GM21360 (cell line): ENCODE measurements around the gene FLYWCH1.

Experiments used
- ATAC-seq: cut with Tn5 transposase; IDR thresholded peaks from one replicate; pipeline ENCODE4 v1.9.1; 2021; ENCODE audit warnings: mild to moderate bottlenecking, moderate library complexity; ENCODE audit not compliant: unreplicated experiment

The FLYWCH1 gene

DNA sequence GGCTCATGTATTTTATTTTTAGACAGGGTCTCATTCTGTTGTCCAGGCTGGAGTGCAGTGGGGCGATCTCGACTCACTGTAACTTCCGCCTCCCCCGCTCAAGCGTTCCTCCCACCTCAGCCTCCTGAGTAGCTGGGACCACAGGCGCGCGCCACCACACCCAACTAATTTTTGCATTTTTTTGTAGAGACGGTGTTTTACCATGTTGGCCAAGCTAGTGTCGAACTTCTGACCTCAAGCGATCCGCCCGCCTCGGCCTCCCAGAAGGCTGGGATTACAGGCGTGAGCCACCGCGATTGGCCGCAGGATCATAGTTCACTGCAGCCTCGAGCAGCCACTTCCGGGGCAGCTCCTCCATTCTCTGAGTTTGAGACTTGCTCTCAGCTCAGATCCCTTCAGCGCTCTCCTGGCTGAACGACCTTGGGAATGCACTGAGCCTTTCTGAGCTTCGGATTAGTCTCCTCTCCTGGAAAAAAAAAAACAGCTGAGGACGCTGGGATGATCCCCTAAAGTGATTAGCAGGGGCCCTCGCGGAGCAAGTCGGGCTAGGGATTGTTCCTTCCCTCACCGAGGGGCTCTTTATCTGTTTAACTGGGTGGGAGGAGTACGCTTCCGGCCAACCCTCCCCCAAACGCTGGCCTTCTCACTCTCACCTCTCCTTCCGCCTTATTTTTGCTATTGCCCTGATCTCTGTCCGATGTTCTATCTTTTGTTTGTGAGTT is 69.6 kb downstream of the FLYWCH1 start:
- ATAC-seq: no peak

DNA sequence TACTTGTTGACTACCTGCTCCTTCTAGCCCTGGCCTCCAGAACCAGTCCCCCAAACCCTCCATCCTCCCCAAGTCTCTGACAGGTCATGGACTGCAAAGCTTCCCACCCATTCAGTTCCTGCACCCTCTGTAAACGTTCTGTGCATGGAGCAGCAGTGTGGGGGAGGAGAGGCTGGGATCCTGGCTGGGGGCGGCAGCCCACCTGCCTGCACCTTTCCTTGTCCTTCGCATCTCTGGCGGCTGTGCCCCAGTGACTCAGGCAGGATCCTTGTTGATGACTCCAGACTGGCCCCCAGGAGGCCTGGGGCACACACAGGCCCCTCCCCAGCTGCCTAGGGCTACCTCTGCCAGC is 70.1 kb downstream of the FLYWCH1 start:
- ATAC-seq: no peak

DNA sequence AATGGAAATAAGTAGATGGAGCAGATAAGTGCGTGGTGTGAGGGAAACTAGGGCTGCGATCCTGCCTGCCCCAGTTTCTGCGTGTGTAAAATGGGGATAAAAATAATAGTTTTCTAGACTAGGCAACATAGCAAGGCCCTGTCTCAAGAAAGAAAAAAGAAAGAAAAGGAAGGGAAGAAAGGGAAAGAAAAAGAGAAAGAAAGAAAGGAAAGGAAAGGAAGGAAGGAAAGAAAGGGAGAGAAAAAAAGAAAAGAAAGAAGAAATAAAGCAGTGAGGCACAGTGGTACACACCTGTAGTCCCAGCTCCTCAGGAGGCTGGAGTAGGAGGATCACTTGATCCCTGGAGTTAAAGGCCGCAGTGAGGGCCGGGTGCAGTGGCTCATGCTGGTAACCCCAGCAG is 70.7 kb downstream of the FLYWCH1 start:
- ATAC-seq: no peak

DNA sequence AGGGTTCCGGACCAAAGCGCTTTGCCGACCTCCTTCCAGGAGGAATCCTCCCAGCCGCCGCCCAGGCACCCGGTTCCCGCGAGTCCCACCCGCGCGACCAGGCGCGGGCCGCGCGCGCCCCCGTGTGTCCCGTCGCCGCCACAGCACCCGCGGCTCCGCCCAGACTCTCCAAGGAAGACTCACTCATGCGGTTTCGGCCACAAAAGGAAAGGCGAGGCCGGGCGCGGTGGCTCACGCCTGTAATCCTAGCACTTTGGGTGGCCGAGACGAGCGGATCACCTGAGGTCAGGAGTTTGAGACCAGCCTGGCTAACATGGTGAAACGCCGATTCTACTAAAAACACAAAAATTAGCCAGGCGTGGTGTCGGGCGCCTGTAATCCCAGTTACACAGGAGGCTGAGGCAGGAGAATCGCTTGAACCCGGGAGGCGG is 72.0 kb downstream of the FLYWCH1 start:
- ATAC-seq: no peak

DNA sequence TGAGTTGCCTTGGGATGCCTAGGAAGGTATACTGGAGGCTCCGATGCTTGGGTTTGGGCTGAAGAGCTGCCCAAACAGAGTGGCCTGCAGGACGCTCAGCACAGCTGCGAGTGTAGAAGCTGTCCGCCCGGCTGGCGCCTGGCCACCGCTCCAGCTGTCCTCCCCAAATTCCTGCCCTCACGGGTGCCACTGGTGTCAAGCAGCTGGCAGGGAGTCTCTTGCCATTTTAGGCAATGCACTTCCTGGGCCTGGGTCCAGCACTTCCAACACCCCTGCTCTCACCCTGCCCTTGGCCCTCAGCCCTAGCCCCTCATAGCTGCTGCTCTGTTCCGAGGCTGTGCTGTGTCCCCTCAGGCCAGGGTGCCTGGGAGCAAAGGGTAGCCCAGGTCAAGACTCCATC is 73.7 kb downstream of the FLYWCH1 start:
- no peak for ATAC-seq

DNA sequence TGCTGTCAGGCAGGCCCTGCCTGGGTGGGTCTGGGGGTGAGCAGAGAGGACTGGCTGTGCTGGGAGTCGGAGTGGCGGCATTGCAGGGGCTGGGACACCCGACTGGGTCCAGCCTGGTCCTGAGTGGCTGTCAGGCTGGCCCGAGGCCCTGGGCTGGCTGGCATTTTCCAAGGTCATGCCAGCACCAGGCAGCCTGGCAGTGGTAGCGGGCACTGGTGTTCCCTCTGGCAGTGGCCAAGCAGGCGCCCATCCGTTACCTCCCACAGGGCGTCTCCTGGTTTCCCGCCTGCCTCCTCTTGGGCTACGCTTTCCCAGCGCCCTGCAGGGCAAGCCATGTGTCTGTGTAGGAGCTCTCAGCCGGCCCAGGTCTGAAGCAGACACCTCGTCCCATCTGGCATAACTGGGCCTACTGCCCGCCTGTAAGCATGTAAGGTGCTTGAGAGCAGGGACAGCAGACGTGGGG is 74.2 kb downstream of the FLYWCH1 start:
- no peak for ATAC-seq

DNA sequence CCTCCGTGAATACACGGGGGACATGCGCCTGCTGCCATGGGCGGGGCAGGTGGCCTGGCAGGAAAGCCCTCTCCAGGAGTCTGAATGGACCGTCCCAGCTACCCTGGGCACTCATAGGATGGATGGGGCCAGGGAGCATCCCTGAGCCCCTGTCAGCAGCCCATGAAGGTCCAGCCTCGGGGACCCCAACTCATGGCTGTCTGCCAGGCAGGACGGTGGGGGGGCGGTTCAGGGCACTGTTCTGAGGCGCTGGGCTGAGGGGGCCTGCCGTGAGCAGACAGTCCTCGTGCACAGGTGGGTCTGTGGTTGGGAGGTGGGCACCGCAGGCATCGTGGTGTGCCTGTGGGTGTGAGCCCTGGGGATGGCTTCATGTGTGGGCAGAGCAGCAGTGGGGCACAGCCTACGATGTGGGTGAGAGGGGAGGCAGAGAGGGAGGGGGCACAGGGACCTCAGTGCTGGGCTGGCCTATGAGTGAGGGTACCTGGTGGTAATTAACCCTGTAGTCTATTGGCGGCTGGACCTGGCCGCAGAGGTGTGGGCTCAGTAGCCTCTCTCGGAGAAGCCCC is 75.0 kb downstream of the FLYWCH1 start:
- no peak for ATAC-seq

DNA sequence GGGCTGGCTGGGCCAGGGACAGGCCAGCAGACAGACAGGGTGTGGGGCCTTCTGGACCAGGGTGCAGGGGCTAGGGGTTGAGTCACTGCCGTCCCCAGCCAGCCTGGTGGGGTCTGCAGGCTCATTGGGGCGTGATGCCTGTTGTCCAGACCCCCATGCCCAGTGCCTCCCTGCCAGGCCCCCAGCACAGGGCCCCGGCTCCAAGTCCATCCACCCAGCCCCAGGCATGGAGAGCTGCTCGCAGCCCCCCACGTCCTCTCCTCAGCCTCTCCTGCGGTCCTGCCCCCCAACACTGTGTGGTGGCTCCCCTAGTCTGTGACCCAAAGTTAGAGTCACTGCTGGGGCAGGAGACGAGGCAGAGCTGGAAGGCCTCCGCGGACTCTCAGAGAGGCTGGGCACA is 75.6 kb downstream of the FLYWCH1 start:
- ATAC-seq: no peak

DNA sequence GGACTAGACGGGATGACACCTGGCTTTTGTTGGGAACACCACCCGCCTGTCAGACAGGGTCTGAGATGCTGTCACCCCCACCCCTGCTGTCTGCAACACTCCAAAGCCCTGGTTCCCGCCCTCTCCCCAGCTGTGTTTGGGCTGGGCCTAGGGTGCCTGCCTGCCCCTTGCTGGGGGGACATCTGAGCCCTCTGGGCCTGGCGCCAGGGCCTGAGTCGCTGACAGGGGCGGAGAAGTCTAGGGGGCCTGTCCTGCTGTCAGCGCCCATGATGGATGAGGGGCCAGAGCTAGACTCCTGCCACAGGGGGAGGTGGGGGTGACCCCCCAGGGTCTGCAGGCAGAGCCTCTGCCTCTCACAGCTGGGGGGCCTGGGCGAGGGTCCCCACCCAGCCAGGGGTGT is 76.1 kb downstream of the FLYWCH1 start:
- no peak for ATAC-seq

DNA sequence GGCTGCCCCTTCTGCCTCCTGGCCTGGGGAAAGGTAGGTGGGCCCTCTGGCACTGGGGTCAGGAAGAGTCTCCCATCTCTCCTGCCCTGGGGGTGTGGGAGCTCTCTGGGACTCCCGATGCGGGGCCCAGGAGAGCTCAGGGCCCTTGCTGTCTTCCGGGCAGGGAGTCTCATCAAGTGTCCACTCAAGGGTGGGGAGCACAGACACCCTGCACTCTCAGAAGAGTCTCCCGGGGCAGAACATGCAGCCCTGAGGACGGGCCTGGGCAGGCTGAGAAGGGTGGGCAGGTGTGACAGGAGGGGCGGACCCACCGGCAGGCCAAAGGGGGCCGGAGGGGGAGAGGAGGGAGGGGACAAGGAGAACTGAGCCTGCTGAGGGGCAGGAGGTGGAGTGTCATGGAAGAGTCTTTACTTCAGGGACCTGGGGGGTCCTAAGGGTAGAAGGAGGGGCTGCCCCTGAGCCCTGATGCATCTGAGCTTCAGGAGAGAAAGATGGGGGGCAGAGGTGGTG is 76.9 kb downstream of the FLYWCH1 start:
- no peak for ATAC-seq

DNA sequence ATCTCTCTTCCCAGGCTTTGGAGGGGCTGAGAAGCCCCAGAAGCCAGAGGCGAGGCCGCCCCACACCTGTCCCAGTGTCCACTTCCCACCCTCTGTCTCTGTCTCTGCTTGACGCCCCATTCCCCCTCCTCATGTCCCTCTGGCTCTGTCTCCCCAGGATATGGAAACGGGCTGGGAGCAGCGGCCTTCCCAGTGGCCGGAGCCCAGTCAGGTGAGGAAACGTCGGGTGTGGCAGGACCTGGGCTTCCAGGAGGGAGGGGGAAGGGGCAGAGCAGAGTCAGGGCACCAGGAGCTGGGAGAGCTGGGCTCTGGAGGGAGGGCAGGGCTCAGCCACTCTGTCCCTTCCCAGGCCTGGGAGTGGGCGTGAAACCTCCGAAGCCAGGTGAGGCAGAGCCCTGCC is 79.2 kb downstream of the FLYWCH1 start:
- ATAC-seq: no peak

DNA sequence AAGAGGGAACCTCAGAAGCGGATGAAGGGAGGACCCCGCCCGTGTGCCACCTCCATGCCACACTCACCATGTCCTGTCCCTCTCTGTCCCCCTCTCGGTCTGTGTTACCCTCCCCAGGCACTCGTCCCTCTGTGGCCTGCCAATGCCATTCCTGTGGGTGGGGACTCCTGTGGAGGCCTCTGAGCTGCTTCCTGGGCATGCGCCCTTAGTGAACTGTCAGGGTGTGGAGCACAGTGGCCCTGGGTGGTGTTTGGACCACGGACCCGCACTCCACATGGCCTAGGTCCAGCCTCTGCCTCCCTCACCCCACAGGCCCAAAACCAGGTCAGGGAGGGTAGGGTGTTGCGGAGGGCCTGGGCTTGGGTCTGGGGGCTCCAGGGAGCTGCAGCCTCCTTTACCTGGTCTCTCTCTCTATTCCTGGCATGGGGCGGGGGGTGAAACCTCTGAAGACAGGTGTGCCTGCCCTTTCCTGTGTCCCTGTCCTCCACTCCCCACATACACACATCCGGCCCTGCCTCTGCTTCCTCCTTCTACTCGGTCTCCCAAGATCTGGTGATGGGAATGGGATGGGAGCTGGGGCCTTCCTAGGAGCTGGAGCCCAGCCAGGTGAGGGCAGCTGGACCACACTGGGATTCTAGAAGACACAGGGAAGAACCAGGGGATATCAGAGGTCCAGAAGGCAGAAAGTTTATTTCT is 80.0 kb downstream of the FLYWCH1 start:
- ATAC-seq: no peak

DNA sequence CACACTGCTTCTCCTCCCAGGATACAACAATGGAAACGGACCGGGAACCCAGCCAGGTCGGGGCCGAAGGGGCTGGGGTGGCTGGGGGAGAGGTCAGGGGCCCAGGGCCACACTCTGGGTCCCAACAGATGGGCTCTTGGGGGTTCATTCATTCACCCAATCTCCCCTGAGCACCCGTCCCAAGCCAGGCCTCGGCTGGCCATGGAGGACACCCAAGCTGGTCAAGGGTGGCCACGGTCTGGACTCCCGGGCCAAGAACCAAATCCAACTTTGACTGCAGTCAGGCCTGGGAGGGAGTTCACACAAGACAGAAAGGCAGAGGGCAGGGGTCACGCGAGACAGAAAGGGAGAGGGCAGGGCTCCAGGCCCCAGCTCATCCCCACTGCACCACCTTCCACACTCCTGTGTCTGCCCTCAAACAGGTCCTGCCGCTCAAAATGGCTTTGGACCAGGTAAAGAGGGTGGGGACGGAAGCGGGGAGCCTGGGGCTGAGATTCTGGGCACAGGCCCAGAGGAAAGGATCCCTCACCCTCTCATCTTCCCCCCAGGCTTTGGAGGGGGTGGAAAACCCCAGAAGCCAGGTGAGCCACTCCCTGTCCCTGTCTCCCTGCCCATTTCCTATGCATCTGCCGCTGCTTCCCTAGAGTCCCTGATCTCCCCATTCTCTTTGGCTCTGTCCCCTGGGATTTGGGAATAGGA is 80.8 kb downstream of the FLYWCH1 start:
- no peak for ATAC-seq

DNA sequence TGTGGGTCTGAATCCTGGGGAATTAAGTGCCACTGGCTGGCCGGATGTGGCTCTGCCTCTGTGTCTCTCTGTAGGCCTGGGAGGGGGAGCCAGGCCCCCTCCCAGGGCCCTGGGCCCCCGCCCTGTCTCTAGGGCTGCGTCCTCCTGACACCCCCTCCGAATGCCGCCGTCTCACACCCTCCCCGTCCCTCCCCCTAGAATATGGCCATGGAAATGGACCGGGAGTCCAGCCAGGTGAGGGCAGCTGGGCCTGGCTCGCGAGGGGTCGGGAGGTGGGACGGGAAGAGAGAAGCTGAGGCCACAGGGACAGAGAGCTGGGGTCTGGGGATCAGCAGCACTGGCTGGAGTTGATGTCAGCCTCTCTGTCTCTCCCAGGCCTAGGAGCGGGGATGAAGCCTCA is 84.6 kb downstream of the FLYWCH1 start:
- ATAC-seq: no peak

DNA sequence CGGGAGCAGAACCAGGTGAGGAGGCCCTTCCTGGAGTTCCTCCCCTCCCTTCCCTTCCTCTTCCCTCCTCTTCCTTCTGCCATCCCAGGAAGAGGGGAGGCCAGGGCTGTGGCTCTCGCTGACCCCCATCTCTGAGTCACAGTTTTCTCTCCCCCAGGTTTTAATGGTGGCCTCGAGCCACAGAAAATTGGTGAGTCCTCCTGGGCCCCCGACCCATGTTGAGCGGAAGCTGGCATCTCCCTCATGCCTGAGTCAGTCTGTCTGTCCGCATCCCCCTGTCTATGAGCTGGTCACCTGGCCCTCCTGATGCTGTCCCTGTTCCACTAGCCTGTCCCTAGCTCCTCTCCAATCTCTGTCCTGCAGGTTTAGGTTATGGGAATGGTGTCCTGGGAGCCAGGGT is 88.2 kb downstream of the FLYWCH1 start:
- ATAC-seq: no peak

DNA sequence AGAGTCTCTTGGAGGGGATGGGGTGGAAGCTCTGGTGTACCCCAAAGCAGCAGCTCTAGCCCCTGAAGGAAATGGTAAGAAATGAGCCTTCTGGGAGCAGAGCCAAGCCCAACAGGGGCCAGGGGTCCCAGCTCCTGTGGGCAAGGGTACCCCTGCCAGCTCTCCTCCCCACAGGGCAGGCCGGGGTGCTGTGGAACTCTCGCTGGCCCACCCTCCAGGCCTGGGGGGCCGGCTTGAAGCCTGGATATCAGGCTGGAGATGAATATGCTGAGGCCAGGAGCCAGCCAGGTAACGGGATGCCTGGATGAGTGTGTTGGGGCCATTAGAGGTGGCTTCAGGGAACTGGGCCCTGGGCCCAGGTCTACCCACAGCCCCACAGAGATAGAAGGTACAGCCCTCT is 88.8 kb downstream of the FLYWCH1 start:
- ATAC-seq: no peak
